ENCODE data around the gene ZNF892.

ZNF892 gene

DNA sequence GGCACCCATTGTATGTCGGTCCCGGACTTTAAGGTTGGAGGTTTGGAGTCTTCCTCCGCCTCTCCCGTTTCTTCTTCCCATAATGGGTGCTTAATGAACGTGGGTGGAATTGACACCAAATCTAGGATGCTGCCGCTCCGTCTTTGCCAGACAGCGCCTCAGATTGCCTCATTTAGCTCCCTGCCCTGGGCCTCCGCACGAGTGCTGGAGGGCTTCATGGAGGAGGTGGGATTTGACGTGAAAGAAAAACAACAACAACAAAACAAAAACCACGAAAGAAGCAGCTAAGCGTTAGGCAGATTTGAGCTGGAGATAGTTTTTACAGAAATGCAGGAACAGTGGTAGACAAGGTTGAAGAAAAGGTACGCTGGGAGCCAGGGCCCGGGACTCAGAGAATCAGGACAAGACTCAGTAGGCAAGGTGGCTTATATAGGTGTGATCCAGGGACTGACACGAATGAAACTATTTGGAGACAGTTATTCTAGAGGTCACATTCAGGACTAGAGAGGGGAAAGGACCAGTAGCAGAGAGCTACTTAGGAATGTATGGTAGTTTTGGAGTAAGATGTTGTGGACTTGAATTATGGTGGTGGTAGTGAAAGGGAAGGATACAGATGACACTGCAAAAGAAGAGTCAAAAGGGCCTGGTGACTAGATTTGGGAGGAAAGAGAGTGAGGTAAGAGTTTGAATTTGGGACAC is 41.1 kb upstream of the ZNF892 start:
- TF ChIP-seq, protein P1, sequence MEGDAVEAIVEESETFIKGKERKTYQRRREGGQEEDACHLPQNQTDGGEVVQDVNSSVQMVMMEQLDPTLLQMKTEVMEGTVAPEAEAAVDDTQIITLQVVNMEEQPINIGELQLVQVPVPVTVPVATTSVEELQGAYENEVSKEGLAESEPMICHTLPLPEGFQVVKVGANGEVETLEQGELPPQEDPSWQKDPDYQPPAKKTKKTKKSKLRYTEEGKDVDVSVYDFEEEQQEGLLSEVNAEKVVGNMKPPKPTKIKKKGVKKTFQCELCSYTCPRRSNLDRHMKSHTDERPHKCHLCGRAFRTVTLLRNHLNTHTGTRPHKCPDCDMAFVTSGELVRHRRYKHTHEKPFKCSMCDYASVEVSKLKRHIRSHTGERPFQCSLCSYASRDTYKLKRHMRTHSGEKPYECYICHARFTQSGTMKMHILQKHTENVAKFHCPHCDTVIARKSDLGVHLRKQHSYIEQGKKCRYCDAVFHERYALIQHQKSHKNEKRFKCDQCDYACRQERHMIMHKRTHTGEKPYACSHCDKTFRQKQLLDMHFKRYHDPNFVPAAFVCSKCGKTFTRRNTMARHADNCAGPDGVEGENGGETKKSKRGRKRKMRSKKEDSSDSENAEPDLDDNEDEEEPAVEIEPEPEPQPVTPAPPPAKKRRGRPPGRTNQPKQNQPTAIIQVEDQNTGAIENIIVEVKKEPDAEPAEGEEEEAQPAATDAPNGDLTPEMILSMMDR (conservative IDR thresholded peaks at IDR 0.05; ENCODE audit: control insufficient read depth, insufficient read depth, low read depth, low read length): no peak
- peak overlapping the region; percentile 97 for H3K4me3 ChIP-seq (ENCODE audit: control insufficient read depth, low read depth, low read length)
- DNase-seq (ENCODE audit: low read depth): no peak

DNA sequence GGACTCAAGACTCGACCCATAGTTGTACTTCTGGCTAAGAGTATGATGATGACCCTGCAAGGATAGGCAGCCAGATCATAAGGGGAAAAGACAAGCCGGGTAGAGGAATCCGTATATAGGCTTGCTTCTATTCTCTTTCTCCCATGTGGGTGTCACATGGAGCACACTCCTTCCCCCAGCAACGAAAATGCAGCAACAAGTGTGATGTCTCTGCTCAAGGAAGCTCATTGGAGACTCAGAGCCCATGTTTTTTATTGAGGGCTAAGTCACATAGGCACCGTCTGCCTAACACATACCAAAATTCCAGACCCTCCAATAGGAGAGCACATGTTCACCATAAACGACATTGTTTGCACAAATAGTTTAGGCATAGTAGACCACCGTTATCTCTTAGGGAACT is 35.4 kb upstream of the ZNF892 start:
- H3K4me3 ChIP-seq (ENCODE audit: control insufficient read depth, low read depth, low read length): no peak overlapping the region
- no peak for DNase-seq (ENCODE audit: low read depth)
- TF ChIP-seq, protein P1 (conservative IDR thresholded peaks at IDR 0.05; ENCODE audit: control insufficient read depth, insufficient read depth, low read depth, low read length): no peak

DNA sequence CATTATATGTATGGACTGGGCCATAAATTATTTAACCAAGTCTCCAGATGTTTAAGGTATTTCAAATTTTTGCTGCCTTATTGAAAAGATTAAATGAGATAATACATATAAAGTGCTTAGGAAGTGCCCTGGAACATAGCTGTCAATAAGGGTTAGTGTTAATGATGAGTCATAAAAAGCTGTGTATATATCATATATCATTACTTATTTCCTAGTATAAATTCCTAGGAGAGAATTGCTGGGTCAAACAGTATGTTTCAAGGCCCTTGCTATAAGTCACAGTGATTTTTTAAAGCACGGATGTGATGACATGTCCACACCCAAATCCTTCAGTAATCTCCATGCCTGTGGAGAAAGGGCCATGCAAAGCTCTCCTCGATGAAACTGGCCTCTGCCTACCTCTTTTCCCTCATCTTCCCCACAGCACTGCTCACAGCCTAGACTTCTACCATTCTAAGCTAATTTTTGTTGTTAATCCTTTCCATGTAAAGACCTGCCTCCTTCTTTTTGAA is 33.2 kb upstream of the ZNF892 start:
- TF ChIP-seq, protein P1 (conservative IDR thresholded peaks at IDR 0.05; ENCODE audit: control insufficient read depth, insufficient read depth, low read depth, low read length): no peak
- no peak overlapping the region for H3K4me3 ChIP-seq (ENCODE audit: control insufficient read depth, low read depth, low read length)
- DNase-seq (ENCODE audit: low read depth): peak; percentile 15

DNA sequence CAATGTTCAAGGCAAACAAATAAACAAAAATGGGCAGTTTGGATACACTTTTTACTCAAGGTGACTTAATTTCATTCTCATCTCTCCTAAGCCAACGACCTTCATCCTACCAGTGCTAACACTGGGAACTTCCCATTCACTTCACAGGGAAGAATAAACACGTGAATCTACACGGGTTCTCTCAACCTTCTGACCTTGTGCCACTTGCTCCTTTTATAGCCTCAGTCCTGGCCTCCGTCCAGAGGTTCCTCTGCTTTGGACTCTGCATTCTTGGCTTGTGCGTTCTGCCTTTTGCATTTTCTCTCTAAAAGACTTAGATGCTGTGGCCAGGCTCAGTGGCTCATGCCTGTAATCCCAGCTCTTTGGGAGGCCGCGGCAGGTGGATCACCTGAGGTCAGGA is 27.9 kb upstream of the ZNF892 start:
- no peak overlapping the region for H3K4me3 ChIP-seq (ENCODE audit: control insufficient read depth, low read depth, low read length)
- TF ChIP-seq, protein P1 (conservative IDR thresholded peaks at IDR 0.05; ENCODE audit: control insufficient read depth, insufficient read depth, low read depth, low read length): no peak
- no peak for DNase-seq (ENCODE audit: low read depth)

DNA sequence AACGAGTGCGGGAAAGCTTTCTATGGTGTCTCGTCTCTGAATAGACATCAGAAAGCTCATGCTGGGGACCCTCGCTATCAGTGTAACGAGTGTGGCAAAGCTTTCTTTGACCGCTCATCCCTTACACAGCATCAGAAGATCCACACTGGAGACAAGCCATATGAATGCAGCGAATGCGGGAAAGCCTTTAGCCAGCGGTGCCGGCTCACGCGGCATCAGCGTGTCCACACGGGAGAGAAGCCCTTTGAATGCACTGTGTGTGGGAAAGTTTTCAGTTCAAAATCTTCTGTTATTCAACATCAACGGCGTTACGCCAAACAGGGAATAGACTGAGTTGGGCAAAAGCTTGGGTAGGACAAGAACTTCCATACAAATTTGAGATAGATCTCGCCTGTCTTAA is 25.5 kb upstream of the ZNF892 start:
- TF ChIP-seq, protein P1 (conservative IDR thresholded peaks at IDR 0.05; ENCODE audit: control insufficient read depth, insufficient read depth, low read depth, low read length): no peak
- no peak overlapping the region for H3K4me3 ChIP-seq (ENCODE audit: control insufficient read depth, low read depth, low read length)
- DNase-seq (ENCODE audit: low read depth): no peak

DNA sequence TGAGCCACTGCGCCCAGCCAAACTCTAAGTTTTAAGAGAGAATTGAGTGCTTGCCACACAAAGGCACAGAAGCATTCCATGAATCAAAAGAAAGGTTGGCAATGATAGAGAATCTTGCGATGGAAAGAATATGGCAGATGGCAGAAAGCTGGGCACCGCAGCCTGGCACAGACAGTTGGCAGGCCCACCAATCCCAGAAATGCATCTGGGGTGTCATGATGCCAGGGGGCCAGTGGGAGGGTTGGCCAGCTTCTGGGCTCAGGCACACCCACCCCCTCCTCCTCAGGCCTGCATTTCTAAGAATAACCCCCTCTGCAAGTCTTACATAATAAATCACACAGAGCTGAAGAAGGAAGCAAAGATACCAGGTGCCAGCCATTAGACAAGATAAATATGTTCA is 22.1 kb upstream of the ZNF892 start:
- DNase-seq (ENCODE audit: low read depth): no peak
- TF ChIP-seq, protein P1 (conservative IDR thresholded peaks at IDR 0.05; ENCODE audit: control insufficient read depth, insufficient read depth, low read depth, low read length): no peak
- H3K4me3 ChIP-seq (ENCODE audit: control insufficient read depth, low read depth, low read length): no peak overlapping the region
